ENCODE data around the gene COL23A1.

GRCh38 chr5:178332210-178332641 is 258.0 kb downstream of the COL23A1 start:
- TF ChIP-seq CTCF (IDR thresholded peaks at IDR 0.05; ENCODE audit: poor library complexity) (no peak), EZH2 (IDR thresholded peaks at IDR 0.05; ENCODE audit: borderline replicate concordance) (no peak)

Measured in hepatocyte (in vitro differentiated cells).